Measurements from ENCODE around the gene EPN2. TPM values are rescaled to one million over a fixed set of nuclear protein-coding genes. Genes with fewer than 3 reads are reported as not detected.

Gene EPN2
- total RNA-seq, 1 donor from 2014 or later, result 74.5 TPM

DNA sequence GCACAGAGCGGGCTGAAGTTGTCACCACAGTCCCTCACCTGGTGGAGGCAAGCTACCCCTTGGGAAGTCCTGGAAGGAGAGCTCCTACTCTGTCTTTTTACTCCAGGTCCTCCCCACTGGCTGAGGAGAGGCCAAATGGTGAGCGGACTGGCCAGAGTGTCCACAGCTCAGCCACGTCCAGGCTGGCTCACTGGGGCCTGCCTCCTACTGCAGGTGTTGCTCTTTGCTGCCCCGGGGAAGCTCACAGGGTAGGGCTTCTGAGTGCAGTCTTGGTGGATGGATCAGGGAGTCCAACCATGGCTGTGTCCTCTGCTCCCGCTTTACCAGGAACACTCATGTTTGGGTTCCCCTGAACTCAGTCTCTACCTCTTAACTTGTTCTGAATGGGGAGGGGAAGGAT is 122.7 kb downstream of the EPN2 start:
- Mint-ChIP-seq H3K4me3 (ENCODE audit: unreplicated experiment) (no peak overlapping the region), H3K36me3 (ENCODE audit: low read depth, unreplicated experiment) (no peaks in the 10 kb centered on the region), H3K27me3 (ENCODE audit: unreplicated experiment) (peaks cover 13% of the 10 kb centered on the region), H3K4me1 (ENCODE audit: unreplicated experiment) (peaks cover 8% of the 10 kb centered on the region), H3K27ac (ENCODE audit: unreplicated experiment) (no peak overlapping the region), H3K9me3 (ENCODE audit: unreplicated experiment) (no peaks in the 10 kb centered on the region)
- DNase-seq (ENCODE audit: low spot score), result no peak
- TF ChIP-seq, protein P1, sequence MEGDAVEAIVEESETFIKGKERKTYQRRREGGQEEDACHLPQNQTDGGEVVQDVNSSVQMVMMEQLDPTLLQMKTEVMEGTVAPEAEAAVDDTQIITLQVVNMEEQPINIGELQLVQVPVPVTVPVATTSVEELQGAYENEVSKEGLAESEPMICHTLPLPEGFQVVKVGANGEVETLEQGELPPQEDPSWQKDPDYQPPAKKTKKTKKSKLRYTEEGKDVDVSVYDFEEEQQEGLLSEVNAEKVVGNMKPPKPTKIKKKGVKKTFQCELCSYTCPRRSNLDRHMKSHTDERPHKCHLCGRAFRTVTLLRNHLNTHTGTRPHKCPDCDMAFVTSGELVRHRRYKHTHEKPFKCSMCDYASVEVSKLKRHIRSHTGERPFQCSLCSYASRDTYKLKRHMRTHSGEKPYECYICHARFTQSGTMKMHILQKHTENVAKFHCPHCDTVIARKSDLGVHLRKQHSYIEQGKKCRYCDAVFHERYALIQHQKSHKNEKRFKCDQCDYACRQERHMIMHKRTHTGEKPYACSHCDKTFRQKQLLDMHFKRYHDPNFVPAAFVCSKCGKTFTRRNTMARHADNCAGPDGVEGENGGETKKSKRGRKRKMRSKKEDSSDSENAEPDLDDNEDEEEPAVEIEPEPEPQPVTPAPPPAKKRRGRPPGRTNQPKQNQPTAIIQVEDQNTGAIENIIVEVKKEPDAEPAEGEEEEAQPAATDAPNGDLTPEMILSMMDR (IDR thresholded peaks at IDR 0.05; ENCODE audit: unreplicated experiment), result no peak

DNA sequence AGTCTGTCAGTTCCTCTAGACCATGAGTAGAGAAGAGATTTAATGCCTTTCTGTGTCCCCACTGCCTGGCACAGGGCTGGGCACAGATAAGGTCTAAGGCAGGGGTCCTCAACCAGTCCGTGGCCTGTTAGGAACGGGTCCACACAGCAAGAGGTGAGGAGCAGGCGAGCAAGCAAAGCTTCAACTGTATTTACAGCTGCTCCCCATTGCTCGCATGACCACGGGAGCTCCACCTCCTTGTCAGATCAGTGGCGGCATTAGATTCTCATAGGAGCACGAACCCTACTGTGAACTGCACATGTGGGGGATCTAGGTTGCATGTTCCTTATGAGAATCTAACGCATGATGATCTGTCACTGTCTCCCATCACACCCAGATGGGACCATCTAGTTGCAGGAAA is 123.6 kb downstream of the EPN2 start:
- Mint-ChIP-seq H3K4me3 (ENCODE audit: unreplicated experiment) (no peak overlapping the region), H3K9me3 (ENCODE audit: unreplicated experiment) (no peaks in the 10 kb centered on the region), H3K4me1 (ENCODE audit: unreplicated experiment) (peaks cover 8% of the 10 kb centered on the region), H3K36me3 (ENCODE audit: low read depth, unreplicated experiment) (no peaks in the 10 kb centered on the region), H3K27ac (ENCODE audit: unreplicated experiment) (no peak overlapping the region), H3K27me3 (ENCODE audit: unreplicated experiment) (peaks cover 14% of the 10 kb centered on the region)
- TF ChIP-seq, protein P1 (IDR thresholded peaks at IDR 0.05; ENCODE audit: unreplicated experiment), result no peak
- no peak for DNase-seq (ENCODE audit: low spot score)

DNA sequence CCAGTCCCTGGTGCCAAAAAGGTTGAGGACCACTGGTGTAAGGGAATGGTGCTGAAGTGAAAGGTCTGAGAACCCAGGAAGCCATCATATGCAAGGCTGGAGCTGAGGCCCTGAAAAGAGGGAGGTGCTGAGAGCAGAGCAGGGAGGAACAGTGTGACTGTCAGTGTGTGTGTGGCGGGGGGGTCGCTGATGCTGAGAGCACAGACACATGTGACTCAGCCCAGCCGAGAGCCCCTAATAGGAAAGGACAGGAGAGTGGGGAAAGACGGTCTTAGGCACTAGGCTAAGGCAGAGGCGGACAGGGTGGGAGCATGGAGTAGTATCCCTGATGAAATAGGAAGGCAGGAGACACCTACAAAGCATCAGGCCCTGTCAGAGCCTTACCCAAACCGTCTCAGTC is 124.2 kb downstream of the EPN2 start:
- no peak for DNase-seq (ENCODE audit: low spot score)
- no peaks in the 10 kb centered on the region for H3K9me3 Mint-ChIP-seq (ENCODE audit: unreplicated experiment)
- H3K27me3 Mint-ChIP-seq (ENCODE audit: unreplicated experiment), result peaks cover 15% of the 10 kb centered on the region
- H3K36me3 Mint-ChIP-seq (ENCODE audit: low read depth, unreplicated experiment), result no peaks in the 10 kb centered on the region
- no peak overlapping the region for H3K27ac Mint-ChIP-seq (ENCODE audit: unreplicated experiment)
- H3K4me3 Mint-ChIP-seq (ENCODE audit: unreplicated experiment), result peak overlapping the region; percentile 43
- TF ChIP-seq, protein P1 (IDR thresholded peaks at IDR 0.05; ENCODE audit: unreplicated experiment), result no peak
- H3K4me1 Mint-ChIP-seq (ENCODE audit: unreplicated experiment), result peaks cover 8% of the 10 kb centered on the region

DNA sequence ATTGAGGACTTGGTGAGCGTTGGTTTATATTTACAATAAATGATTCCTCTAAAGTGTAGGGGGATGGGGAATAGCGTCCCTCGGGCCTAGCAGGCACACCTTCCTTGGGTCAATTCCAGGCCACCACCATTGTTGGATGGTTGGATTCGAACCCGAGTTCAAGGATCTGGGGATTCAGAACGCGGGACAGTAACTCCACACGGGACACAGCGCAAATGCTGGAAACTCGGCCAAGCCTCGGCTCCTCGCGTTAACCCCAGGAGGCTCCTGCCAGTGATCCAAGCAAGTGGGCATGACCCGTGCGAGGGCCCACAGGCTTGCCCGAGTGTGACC is 124.7 kb downstream of the EPN2 start:
- Mint-ChIP-seq H3K4me1 (ENCODE audit: unreplicated experiment) (peaks cover 8% of the 10 kb centered on the region), H3K36me3 (ENCODE audit: low read depth, unreplicated experiment) (no peaks in the 10 kb centered on the region), H3K27ac (ENCODE audit: unreplicated experiment) (no peak overlapping the region), H3K9me3 (ENCODE audit: unreplicated experiment) (no peaks in the 10 kb centered on the region), H3K4me3 (ENCODE audit: unreplicated experiment) (peak overlapping the region; percentile 83), H3K27me3 (ENCODE audit: unreplicated experiment) (peaks cover 17% of the 10 kb centered on the region)
- DNase-seq (ENCODE audit: low spot score), result no peak
- TF ChIP-seq, protein P1 (IDR thresholded peaks at IDR 0.05; ENCODE audit: unreplicated experiment), result no peak

DNA sequence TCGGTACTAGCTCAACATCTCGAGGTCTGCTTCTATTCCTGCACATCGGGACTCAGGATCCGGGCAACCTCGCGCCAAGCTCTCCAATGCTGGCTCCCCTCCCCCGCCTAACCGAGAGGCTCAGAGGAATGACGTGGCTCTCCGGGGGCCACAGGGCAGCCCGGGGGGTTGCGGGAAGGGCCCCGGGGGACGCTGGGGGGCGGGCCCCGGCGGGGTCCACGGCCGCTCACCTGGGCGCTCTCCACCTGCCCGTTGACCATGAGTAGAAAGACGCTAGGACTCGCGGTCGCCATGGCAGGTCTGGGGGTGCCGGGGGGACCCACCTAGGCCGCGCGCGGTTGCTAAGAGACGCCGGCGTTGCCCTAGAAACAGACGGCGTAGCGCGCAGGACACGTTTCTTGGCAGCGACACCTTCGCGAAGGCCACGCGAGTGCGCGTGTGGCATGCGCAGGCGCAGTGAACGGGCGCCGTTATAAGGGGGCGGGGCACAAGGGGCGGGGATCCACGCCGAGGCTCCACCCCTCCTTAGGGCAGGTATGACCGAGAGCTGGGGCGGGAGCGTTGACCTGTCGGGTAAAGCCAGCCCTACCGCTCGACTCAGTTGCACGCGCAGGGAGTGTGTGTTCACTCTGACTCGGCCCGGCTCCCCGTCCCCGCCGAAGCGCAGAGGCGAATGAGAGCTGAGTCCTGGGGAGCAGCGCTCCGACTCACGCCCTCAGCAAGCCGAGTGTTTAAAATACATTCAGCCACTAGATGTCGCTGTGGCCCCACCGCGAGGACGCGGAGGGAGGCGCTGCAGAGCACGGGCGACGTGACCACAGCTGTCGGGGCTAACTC is 125.3 kb downstream of the EPN2 start, which contains the start of gene B9D1:
TSS of gene B9D1 (minus strand) at position 447 of the 837 bp plus-strand sequence. CDS start at position 293, 154 bp downstream.
- TF ChIP-seq, protein P1 (IDR thresholded peaks at IDR 0.05; ENCODE audit: unreplicated experiment), result peak; percentile 99
- H3K4me1 Mint-ChIP-seq (ENCODE audit: unreplicated experiment), result peaks cover 10% of the 10 kb centered on the region
- no peaks in the 10 kb centered on the region for H3K9me3 Mint-ChIP-seq (ENCODE audit: unreplicated experiment)
- H3K27me3 Mint-ChIP-seq (ENCODE audit: unreplicated experiment), result peaks cover 17% of the 10 kb centered on the region
- H3K27ac Mint-ChIP-seq (ENCODE audit: unreplicated experiment), result no peak within 1 kb of the TSS
- peak within 1 kb of the TSS; percentile 91 for H3K4me3 Mint-ChIP-seq (ENCODE audit: unreplicated experiment)
- H3K36me3 Mint-ChIP-seq (ENCODE audit: low read depth, unreplicated experiment), result no peaks in the 10 kb centered on the region
- DNase-seq (ENCODE audit: low spot score), result peak; percentile 91
